CD14-positive monocyte (primary cell): ENCODE data around the gene LATS2. TPM values are rescaled to one million over a fixed set of nuclear protein-coding genes. Genes with fewer than 3 reads are reported as not detected.
"Not testable (repeated sequence)": the region's sequence is repeated elsewhere in the genome, so short reads cannot be mapped to it uniquely, and the experiment has no call there.

Experiments used
- DNase-seq, 3 donors: peaks; one replicate each; pipeline ENCODE4 v3.0.0-alpha.2; 2011 to 2022
- H2AFZ ChIP-seq: 2 replicates; pipeline ENCODE4 v1.6.0; 2012; ENCODE audit warnings: mild to moderate bottlenecking, low read depth, low read length, inconsistent platforms; ENCODE audit not compliant: insufficient read depth, poor library complexity, severe bottlenecking
- H3K27ac ChIP-seq, 2 donors: 1 replicate in 1 of 2; 2 replicates in 1 of 2; pipeline ENCODE4 v1.5.1; 2012 to 2013; ENCODE audit warnings: low read length in 2 of 2, control low read depth in 1 of 2, inconsistent platforms in 1 of 2, low read depth in 1 of 2, mild to moderate bottlenecking in 1 of 2
- H3K27me3 ChIP-seq, 2 donors: one replicate each; pipeline versions ENCODE4 v1.6.0 to v1.6.1; 2011 to 2013; ENCODE audit warnings: low read length in 2 of 2; ENCODE audit not compliant: control insufficient read depth in 2 of 2, insufficient read depth in 2 of 2
- H3K36me3 ChIP-seq, 2 donors: replicated peaks in 1 of 2; 1 replicate in 1 of 2; 2 replicates in 1 of 2; pipeline versions ENCODE4 v1.5.1 to v1.6.1; 2012 to 2013; ENCODE audit warnings: low read length in 2 of 2, control low read depth in 1 of 2, inconsistent platforms in 1 of 2, mild to moderate bottlenecking in 1 of 2; ENCODE audit not compliant: insufficient read depth in 2 of 2, control insufficient read depth in 1 of 2
- H3K4me1 ChIP-seq, 2 donors: 1 replicate in 1 of 2; 2 replicates in 1 of 2; pipeline versions ENCODE4 v1.5.1 to v1.6.1; 2012 to 2013; ENCODE audit warnings: low read length in 2 of 2, control low read depth in 1 of 2, inconsistent platforms in 1 of 2, mild to moderate bottlenecking in 1 of 2, moderate library complexity in 1 of 2; ENCODE audit not compliant: insufficient read depth in 2 of 2, control insufficient read depth in 1 of 2
- H3K4me2 ChIP-seq: replicated peaks from 2 replicates; pipeline ENCODE3; 2012; ENCODE audit warnings: low read length, moderate library complexity, mild to moderate bottlenecking; ENCODE audit not compliant: poor library complexity, severe bottlenecking; ENCODE audit errors: extremely low read depth
- H3K4me3 ChIP-seq, 3 experiments: fragments of 200-600 bp in 1 of 3; sonication (generic) in 1 of 3; replicated peaks in 1 of 3; 1 replicate in 2 of 3; 2 replicates in 1 of 3; pipeline ENCODE4 v1.5.1; 2011 to 2013; ENCODE audit warnings: low read length in 3 of 3, mild to moderate bottlenecking in 3 of 3, control low read depth in 2 of 3, low read depth in 2 of 3, inconsistent platforms in 1 of 3, moderate library complexity in 1 of 3
- H3K79me2 ChIP-seq: 2 replicates; pipeline ENCODE4 v1.6.0; 2012; ENCODE audit warnings: mild to moderate bottlenecking, control low read depth, inconsistent platforms, low read length, moderate library complexity; ENCODE audit not compliant: insufficient read depth
- H3K9ac ChIP-seq: 2 replicates; pipeline ENCODE4 v1.6.0; 2017; ENCODE audit warnings: low read length, mild to moderate bottlenecking; ENCODE audit not compliant: insufficient read depth, poor library complexity, severe bottlenecking
- H3K9me3 ChIP-seq, 2 donors: replicated peaks in 1 of 2; 1 replicate in 1 of 2; 2 replicates in 1 of 2; pipeline versions ENCODE4 v1.5.1 to v1.6.1; 2012 to 2013; ENCODE audit warnings: low read length in 2 of 2, control low read depth in 1 of 2; ENCODE audit not compliant: control insufficient read depth in 1 of 2, insufficient read depth in 1 of 2
- H4K20me1 ChIP-seq: 2 replicates; pipeline ENCODE4 v1.6.0; 2012; ENCODE audit warnings: mild to moderate bottlenecking, low read length, control low read depth, moderate library complexity; ENCODE audit not compliant: insufficient read depth
- H3K27ac Mint-ChIP-seq, 7 donors: one replicate each; pipeline ENCODE4 v1.8.0; 2020; ENCODE audit warnings: mild to moderate bottlenecking in 7 of 7, mixed read lengths in 7 of 7, moderate library complexity in 6 of 7, inconsistent platforms in 2 of 7
- H3K27me3 Mint-ChIP-seq, 3 donors: one replicate each; pipeline ENCODE4 v1.8.0; 2021 to 2022; ENCODE audit warnings: low read depth in 3 of 3, mild to moderate bottlenecking in 3 of 3, mixed read lengths in 3 of 3, moderate library complexity in 3 of 3, inconsistent platforms in 1 of 3
- H3K36me3 Mint-ChIP-seq, 2 donors: one replicate each; pipeline ENCODE4 v1.8.0; 2020; ENCODE audit warnings: mixed read lengths in 2 of 2, inconsistent platforms in 1 of 2, mild to moderate bottlenecking in 1 of 2
- H3K4me1 Mint-ChIP-seq: one replicate; pipeline ENCODE4 v1.8.0; 2020; ENCODE audit warnings: mild to moderate bottlenecking, mixed read lengths
- H3K4me3 Mint-ChIP-seq, 2 donors: one replicate each; pipeline ENCODE4 v1.8.0; 2020; ENCODE audit warnings: mild to moderate bottlenecking in 2 of 2, mixed read lengths in 2 of 2, moderate library complexity in 1 of 2
- H3K9me3 Mint-ChIP-seq, 7 donors: one replicate each; pipeline ENCODE4 v1.8.0; 2020 to 2022; ENCODE audit warnings: mixed read lengths in 7 of 7, mild to moderate bottlenecking in 6 of 7, moderate library complexity in 6 of 7, inconsistent platforms in 2 of 7
- CTCF ChIP-seq: fragments of 200-600 bp; IDR thresholded peaks from one replicate; pipeline ENCODE4 v1.8.0; 2022; ENCODE audit warnings: antibody characterized with exemption, mild to moderate bottlenecking
- WGBS: methylation state at CpG from one replicate; pipeline ENCODE4 v1.1.5; 2013; ENCODE audit warnings: missing lambda C conversion rate; ENCODE audit not compliant: insufficient coverage; 5-methylcytosine and 5-hydroxymethylcytosine counted together
- intact Hi-C, 2 donors: fragments of 100-400 bp; cut with micrococcal nuclease; formaldehyde crosslinking; loops; one replicate each; pipeline versions ENCODE4 v1.15.0 to v1.15.1; 2023
- polyA plus RNA-seq, 3 donors: library from polyadenylated mRNA; depleted of rRNA in 1 of 3; unstranded in 2 of 3; stranded (reverse) in 1 of 3; fragments of 300-500 nt in 2 of 3; fragments of >200 nt in 1 of 3; fragmentation: Illumina TruSeq in 2 of 3; gene quantifications; 1 replicate in 2 of 3; 2 replicates in 1 of 3; pipeline ENCODE4 v1.2.3, GENCODE V29; 2012 to 2021

LATS2 gene
- polyA plus RNA-seq, 3 donors: 0.96 to 11.2 (median 1.0) TPM

GRCh38 chr13:20945952-20946383 is 115.4 kb downstream of the LATS2 start:
- peaks cover 0 to 2% (median 0%) of the 10 kb centered on the region in 7 donors for H3K9me3 Mint-ChIP-seq
- Histone ChIP-seq H3K4me3 (peak overlapping the region; percentile 10 to 66 (median 35)), H3K36me3 (no peaks in the 10 kb centered on the region), H4K20me1 (no peaks in the 10 kb centered on the region), H3K4me1 (peaks cover 20 to 22% of the 10 kb centered on the region in 2 donors), H2AFZ (peak overlapping the region; percentile 89), H3K9ac (peak overlapping the region; percentile 54), H3K27ac (no peak overlapping the region), H3K4me2 (peak overlapping the region; percentile 78), H3K27me3 (peaks cover 3 to 7% of the 10 kb centered on the region in 2 donors), H3K79me2 (no peaks in the 10 kb centered on the region), H3K9me3 (no peaks in the 10 kb centered on the region)
- H3K4me3 Mint-ChIP-seq: peak overlapping the region; percentile 73 to 88
- H3K4me1 Mint-ChIP-seq: peaks cover 30% of the 10 kb centered on the region
- H3K36me3 Mint-ChIP-seq: no peaks in the 10 kb centered on the region
- 0% methylated on average over 27 of the region's 29 CpGs for WGBS
- TF ChIP-seq CTCF: no peak
- DNase-seq: peak; percentile 38 to 55 (median 55)
- peaks cover 7 to 29% (median 19%) of the 10 kb centered on the region in 3 donors for H3K27me3 Mint-ChIP-seq
- peak overlapping the region in 5 of 7 donors; percentile 15 to 81 (median 72) for H3K27ac Mint-ChIP-seq
- intact Hi-C loops: loop anchor here (10.0 kb wide), 3 partner anchors 189 to 529 kb away; partner anchors contain the start of genes MRPL57 (in 1 of the 2) and SKA3 (in 1 of the 2)

GRCh38 chr13:20942938-20943559 is 118.3 kb downstream of the LATS2 start:
- Histone ChIP-seq H2AFZ (peak overlapping the region; percentile 33), H4K20me1 (no peaks in the 10 kb centered on the region), H3K79me2 (no peaks in the 10 kb centered on the region), H3K4me2 (peak overlapping the region; percentile 51), H3K27ac (peak overlapping the region; percentile 50 to 67), H3K27me3 (peaks cover 3 to 7% of the 10 kb centered on the region in 2 donors), H3K36me3 (no peaks in the 10 kb centered on the region), H3K9me3 (no peaks in the 10 kb centered on the region), H3K4me1 (peaks cover 20 to 22% of the 10 kb centered on the region in 2 donors), H3K4me3 (peak overlapping the region in 1 of 3 experiments; percentile 29), H3K9ac (no peak overlapping the region)
- no peaks in the 10 kb centered on the region for H3K36me3 Mint-ChIP-seq
- H3K9me3 Mint-ChIP-seq: peaks cover 0 to 2% (median 0%) of the 10 kb centered on the region in 7 donors
- peak overlapping the region; percentile 85 to 97 (median 95) for H3K27ac Mint-ChIP-seq
- no peak for TF ChIP-seq CTCF
- 57% methylated on average over 16 of the region's 22 CpGs for WGBS
- peaks cover 26% of the 10 kb centered on the region for H3K4me1 Mint-ChIP-seq
- no peak for DNase-seq
- peak overlapping the region; percentile 31 to 40 for H3K4me3 Mint-ChIP-seq
- intact Hi-C loops: loop anchor here (2.0 to 10.0 kb wide), 7 partner anchors 74 to 534 kb away; partner anchors contain the start of genes MRPL57 (in 2 of the 2), SKA3 (in 2 of the 2) and LATS2 (in 1 of the 2)
- H3K27me3 Mint-ChIP-seq: peaks cover 7 to 28% (median 18%) of the 10 kb centered on the region in 3 donors

DNA sequence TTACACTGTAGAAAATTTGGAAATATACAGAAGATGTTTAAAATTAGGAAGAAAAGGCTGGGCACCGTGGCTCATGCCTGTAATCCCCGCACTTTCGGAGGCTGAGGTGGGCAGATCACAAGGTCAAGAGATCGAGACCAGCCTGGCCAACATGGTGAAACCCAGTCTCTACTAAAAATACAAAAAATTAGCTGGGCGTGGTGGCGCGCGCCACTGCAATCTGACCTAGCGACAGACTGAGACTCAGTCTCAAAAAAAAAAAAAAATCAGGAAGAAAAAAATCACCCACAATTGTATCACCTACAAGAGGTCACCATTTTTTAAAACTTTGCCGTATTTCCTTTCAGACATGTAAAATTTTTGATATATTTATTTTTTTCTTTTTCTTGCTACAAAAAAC is 120.9 kb downstream of the LATS2 start:
- not testable (repeated sequence) for H3K36me3 ChIP-seq, H3K79me2 ChIP-seq, H3K27me3 Mint-ChIP-seq, H3K9me3 ChIP-seq, H3K27me3 ChIP-seq, H3K4me3 ChIP-seq, DNase-seq, H3K9ac ChIP-seq, H3K4me3 Mint-ChIP-seq, H3K27ac Mint-ChIP-seq, H4K20me1 ChIP-seq, H3K36me3 Mint-ChIP-seq, H3K9me3 Mint-ChIP-seq, H2AFZ ChIP-seq, H3K27ac ChIP-seq, H3K4me2 ChIP-seq
- peaks cover 12 to 13% of the 10 kb centered on the region in 2 donors for H3K4me1 ChIP-seq
- intact Hi-C loops: loop anchor here (5.0 to 10.0 kb wide), 6 partner anchors 122 to 537 kb away; partner anchors contain the start of genes MRPL57 (in 2 of the 2), SKA3 (in 2 of the 2) and LATS2 (in 1 of the 2)
- H3K4me1 Mint-ChIP-seq: peaks cover 15% of the 10 kb centered on the region
- WGBS: no CpG with 5 or more reads among the region's 10 CpGs
